ENCODE measurements around the gene ANTXRL. TPM values are rescaled to one million over a fixed set of nuclear protein-coding genes. Genes with fewer than 3 reads are reported as not detected.
"Not testable (repeated sequence)": the region's sequence is repeated elsewhere in the genome, so short reads cannot be mapped to it uniquely, and the experiment has no call there.

Gene ANTXRL
- total RNA-seq, 2 experiments from 2014 or later, result not detected

- no peak for ATAC-seq (ENCODE audit: poor library complexity)
- H3K4me1 ChIP-seq (ENCODE audit: insufficient read depth, low read length), result peaks cover 6% of the 10 kb centered on the region
- TF ChIP-seq CTCF (IDR thresholded peaks at IDR 0.05), result no peak
- ChIA-PET CTCF (no interaction called here), POLR2A (no interaction called here)
- H3K36me3 ChIP-seq (ENCODE audit: insufficient read depth, low read length), result peaks cover 67% of the 10 kb centered on the region
- Mint-ChIP-seq H3K27me3 (no peaks in the 10 kb centered on the region), H3K36me3 (ENCODE audit: low read depth) (peaks cover 88% of the 10 kb centered on the region), H3K9me3 (no peaks in the 10 kb centered on the region), H3K4me1 (ENCODE audit: low read depth) (peaks cover 43% of the 10 kb centered on the region), H3K4me3 (no peak overlapping the region), H3K27ac (no peak overlapping the region)
- no peaks in the 10 kb centered on the region for H3K9me3 ChIP-seq (ENCODE audit: control insufficient read depth in 1 of 2, insufficient read depth in 1 of 2, low read length in 2 of 2)
- intact Hi-C loops (cut with DNase I, micrococcal nuclease), result loop anchor here in 1 of 2 experiments (2.0 to 10.0 kb wide), 3 partner anchors 17 to 219 kb away; partner anchors contain the start of gene NCOA4
- no peak overlapping the region for H3K4me3 ChIP-seq (ENCODE audit: low read length)
- H3K27me3 ChIP-seq (ENCODE audit: control insufficient read depth in 1 of 2, insufficient read depth in 2 of 2, low read length in 2 of 2), result no peaks in the 10 kb centered on the region
- H3K27ac ChIP-seq (ENCODE audit: low read depth in 1 of 2, low read length in 2 of 2), result no peak overlapping the region
- DNase-seq, result peak in 2 of 14 experiments; percentile 5 to 30
Measured at GRCh38 chr10:46253076-46254006, 33.5 kb upstream of the ANTXRL start.

- H3K9me3 ChIP-seq (ENCODE audit: control insufficient read depth in 1 of 2, insufficient read depth in 1 of 2, low read length in 2 of 2), result no peaks in the 10 kb centered on the region
- Mint-ChIP-seq H3K4me1 (ENCODE audit: low read depth) (peaks cover 45% of the 10 kb centered on the region), H3K27me3 (no peaks in the 10 kb centered on the region), H3K4me3 (no peak overlapping the region), H3K9me3 (no peaks in the 10 kb centered on the region), H3K27ac (no peak overlapping the region), H3K36me3 (ENCODE audit: low read depth) (peaks cover 87% of the 10 kb centered on the region)
- no peak overlapping the region for H3K4me3 ChIP-seq (ENCODE audit: low read length)
- H3K36me3 ChIP-seq (ENCODE audit: insufficient read depth, low read length), result peaks cover 60% of the 10 kb centered on the region
- intact Hi-C loops (cut with DNase I, micrococcal nuclease), result loop anchor here in 1 of 2 experiments (2.0 to 10.0 kb wide), 2 partner anchors 17 to 219 kb away; partner anchors contain the start of gene NCOA4
- peaks cover 6% of the 10 kb centered on the region for H3K4me1 ChIP-seq (ENCODE audit: insufficient read depth, low read length)
- no peak overlapping the region for H3K27ac ChIP-seq (ENCODE audit: low read depth in 1 of 2, low read length in 2 of 2)
- DNase-seq, result no peak
- no peak for TF ChIP-seq CTCF (IDR thresholded peaks at IDR 0.05)
- H3K27me3 ChIP-seq (ENCODE audit: control insufficient read depth in 1 of 2, insufficient read depth in 2 of 2, low read length in 2 of 2), result no peaks in the 10 kb centered on the region
- ATAC-seq (ENCODE audit: poor library complexity), result no peak
- ChIA-PET POLR2A (no interaction called here), CTCF (no interaction called here)
Measured at GRCh38 chr10:46254007-46254383, 32.8 kb upstream of the ANTXRL start.

GRCh38 chr10:46254467-46254866, 32.3 kb upstream of the ANTXRL start:
- Histone ChIP-seq H3K27ac (ENCODE audit: low read depth in 1 of 2, low read length in 2 of 2) (no peak overlapping the region), H3K9me3 (ENCODE audit: control insufficient read depth in 1 of 2, insufficient read depth in 1 of 2, low read length in 2 of 2) (no peaks in the 10 kb centered on the region), H3K27me3 (ENCODE audit: control insufficient read depth in 1 of 2, insufficient read depth in 2 of 2, low read length in 2 of 2) (no peaks in the 10 kb centered on the region), H3K4me1 (ENCODE audit: insufficient read depth, low read length) (peaks cover 6% of the 10 kb centered on the region), H3K36me3 (ENCODE audit: insufficient read depth, low read length) (peaks cover 60% of the 10 kb centered on the region), H3K4me3 (ENCODE audit: low read length) (no peak overlapping the region)
- CTCF ChIA-PET, result no interaction called here
- Mint-ChIP-seq H3K27me3 (no peaks in the 10 kb centered on the region), H3K9me3 (no peaks in the 10 kb centered on the region), H3K4me3 (no peak overlapping the region), H3K4me1 (ENCODE audit: low read depth) (peaks cover 47% of the 10 kb centered on the region), H3K27ac (peak overlapping the region; percentile 16), H3K36me3 (ENCODE audit: low read depth) (peaks cover 86% of the 10 kb centered on the region)
- DNase-seq, result no peak
- ATAC-seq (ENCODE audit: poor library complexity), result no peak
- intact Hi-C loops (cut with DNase I, micrococcal nuclease), result loop anchor here in 1 of 2 experiments (2.0 to 10.0 kb wide), 2 partner anchors 16 to 220 kb away; partner anchors contain the start of gene NCOA4
- POLR2A ChIA-PET, result no interaction called here
- no peak for TF ChIP-seq CTCF (IDR thresholded peaks at IDR 0.05)

GRCh38 chr10:46255210-46255609, 31.6 kb upstream of the ANTXRL start:
- H3K27me3 Mint-ChIP-seq; H3K27me3 ChIP-seq (ENCODE audit: control insufficient read depth in 1 of 2, insufficient read depth in 2 of 2, low read length in 2 of 2); POLR2A ChIA-PET; ATAC-seq (ENCODE audit: poor library complexity); H3K9me3 Mint-ChIP-seq; H3K4me1 ChIP-seq (ENCODE audit: insufficient read depth, low read length); H3K9me3 ChIP-seq (ENCODE audit: control insufficient read depth in 1 of 2, insufficient read depth in 1 of 2, low read length in 2 of 2); CTCF ChIA-PET; H3K27ac ChIP-seq (ENCODE audit: low read depth in 1 of 2, low read length in 2 of 2); DNase-seq; H3K4me3 Mint-ChIP-seq; H3K4me3 ChIP-seq (ENCODE audit: low read length): not testable (repeated sequence)
- Mint-ChIP-seq H3K4me1 (ENCODE audit: low read depth) (peaks cover 51% of the 10 kb centered on the region), H3K27ac (peak overlapping the region; percentile 16), H3K36me3 (ENCODE audit: low read depth) (peaks cover 87% of the 10 kb centered on the region)
- intact Hi-C loops (cut with DNase I, micrococcal nuclease), result loop anchor here in 1 of 2 experiments (2.0 to 10.0 kb wide), 2 partner anchors 16 to 220 kb away; partner anchors contain the start of gene NCOA4
- H3K36me3 ChIP-seq (ENCODE audit: insufficient read depth, low read length), result peaks cover 60% of the 10 kb centered on the region

All from CD4-positive, alpha-beta T cell (primary cell).